HG03066 (cell line): ENCODE results near the gene VPS11.
A peak's percentile ranks its signal among the peaks of the same experiment; 100 is the strongest.
"Not testable (repeated sequence)": the region's sequence is repeated elsewhere in the genome, so short reads cannot be mapped to it uniquely, and the experiment has no call there.

ENCODE experiments used
- ATAC-seq: cut with Tn5 transposase; IDR thresholded peaks from one replicate; pipeline ENCODE4 v1.9.1; 2021; ENCODE audit warnings: low read depth; ENCODE audit not compliant: unreplicated experiment

VPS11 gene

DNA sequence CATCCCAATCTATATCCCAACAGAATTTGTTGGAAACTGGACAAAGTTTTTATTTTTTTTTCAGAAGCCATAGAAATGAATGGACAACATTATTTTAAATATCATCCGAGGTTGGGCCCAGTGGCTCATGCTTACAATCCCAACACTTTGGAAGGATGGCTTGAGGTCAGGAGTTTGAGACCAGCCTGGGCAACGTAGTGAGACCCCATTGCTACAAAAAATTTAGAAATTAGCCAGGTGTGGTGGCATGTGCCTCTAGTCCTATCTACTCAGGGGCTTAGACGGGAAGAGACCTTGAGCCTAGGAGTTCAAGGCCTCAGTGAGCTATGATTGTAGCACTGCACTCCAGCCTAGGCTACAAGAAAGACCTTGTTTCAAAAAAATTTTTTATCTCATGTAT, 32.8 kb upstream of the VPS11 start:
- ATAC-seq: no peak

GRCh38 chr11:119038884-119039283, 28.7 kb upstream of the VPS11 start:
- no peak for ATAC-seq

DNA sequence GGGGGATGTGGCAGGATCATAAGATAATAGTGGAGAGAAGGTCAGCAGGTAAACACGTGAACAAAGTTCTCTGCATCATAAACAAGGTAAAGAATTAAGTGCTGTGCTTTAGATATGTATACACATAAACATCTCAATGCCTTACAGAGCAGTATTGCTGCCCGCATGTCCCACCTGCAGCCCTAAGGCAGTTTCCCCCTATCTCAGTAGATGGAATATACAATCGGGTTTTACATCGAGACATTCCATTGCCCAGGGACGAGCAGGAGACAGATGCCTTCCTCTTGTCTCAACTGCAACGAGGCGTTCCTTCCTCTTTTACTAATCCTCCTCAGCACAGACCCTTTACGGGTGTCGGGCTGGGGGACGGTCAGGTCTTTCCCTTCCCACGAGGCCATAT, 28.1 kb upstream of the VPS11 start:
- ATAC-seq: not testable (repeated sequence)

DNA sequence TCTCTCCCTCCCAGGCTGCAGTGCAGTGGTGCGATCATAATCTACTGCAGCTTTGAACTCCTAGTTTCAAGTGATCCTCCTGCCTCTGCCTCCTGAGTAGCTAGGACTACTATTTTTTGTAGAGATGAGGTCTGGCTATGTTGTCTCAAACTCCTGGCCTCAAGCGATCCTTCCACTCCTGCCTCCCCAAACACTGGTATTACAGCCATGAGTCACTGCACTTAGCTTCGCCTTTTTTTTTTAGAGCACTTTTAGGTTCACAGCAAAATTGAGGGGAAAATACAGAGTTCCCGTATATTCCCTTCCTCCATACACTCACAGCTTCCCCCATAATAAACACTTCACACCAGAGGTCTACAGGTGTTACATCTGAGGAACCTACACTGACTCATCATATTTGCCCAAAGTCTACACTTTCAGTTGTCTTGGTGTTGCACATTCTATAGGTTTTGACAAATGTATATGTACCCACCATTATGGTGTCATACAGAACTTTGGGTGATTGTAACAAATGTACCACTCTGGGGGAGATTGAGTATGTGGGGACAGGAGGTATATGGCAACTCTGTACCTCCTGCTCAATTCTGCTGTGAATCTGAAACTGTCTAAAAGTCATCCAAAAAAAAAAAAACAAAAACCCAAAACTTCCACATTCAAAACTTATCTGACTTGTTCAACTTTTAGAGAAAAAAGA, 25.6 kb upstream of the VPS11 start:
- ATAC-seq: no peak

- no peak for ATAC-seq
These were observed 24.7 kb upstream of the VPS11 start for GRCh38 chr11:119042927-119043326.

DNA sequence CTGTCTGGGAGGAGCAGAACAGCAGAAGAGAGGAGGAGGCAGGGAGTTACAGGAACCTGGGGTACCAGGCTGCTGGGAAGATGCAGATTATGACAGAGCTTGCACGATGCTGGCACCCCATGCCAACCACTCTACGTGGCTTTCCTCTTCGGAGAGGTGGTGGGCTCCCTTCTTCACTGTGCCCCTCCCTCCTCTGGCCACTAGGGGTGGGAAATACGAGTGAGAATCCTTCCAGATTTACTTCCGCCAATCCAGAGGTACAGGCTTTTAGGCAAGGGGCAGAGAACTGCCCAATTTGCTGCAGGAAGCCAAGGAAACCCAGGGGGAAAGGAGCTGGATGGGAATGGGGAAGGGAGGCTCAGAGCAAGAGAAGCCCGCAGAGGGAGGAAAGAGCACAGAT, 22.9 kb upstream of the VPS11 start:
- no peak for ATAC-seq

- ATAC-seq: no peak
These were observed 21.1 kb upstream of the VPS11 start for GRCh38 chr11:119046489-119046888.

DNA sequence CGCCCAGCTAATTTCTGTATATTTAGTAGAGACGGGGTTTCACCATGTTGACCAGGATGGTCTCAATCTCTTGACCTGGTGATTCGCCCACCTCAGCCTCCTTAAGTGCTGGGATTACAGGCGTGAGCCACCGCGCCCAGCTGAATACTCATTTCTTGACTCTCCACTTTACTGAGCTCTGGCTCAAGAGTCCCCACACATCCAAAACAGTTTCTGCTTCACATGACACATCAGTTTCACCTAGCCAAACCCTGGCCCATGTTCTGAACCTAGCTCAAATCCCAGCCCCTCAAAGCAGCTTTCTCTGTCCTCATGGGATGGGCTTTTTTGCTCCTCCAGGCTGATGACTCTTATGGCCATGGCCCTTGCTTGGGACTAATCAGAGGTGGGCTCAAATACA, 20.4 kb upstream of the VPS11 start:
- no peak for ATAC-seq

DNA sequence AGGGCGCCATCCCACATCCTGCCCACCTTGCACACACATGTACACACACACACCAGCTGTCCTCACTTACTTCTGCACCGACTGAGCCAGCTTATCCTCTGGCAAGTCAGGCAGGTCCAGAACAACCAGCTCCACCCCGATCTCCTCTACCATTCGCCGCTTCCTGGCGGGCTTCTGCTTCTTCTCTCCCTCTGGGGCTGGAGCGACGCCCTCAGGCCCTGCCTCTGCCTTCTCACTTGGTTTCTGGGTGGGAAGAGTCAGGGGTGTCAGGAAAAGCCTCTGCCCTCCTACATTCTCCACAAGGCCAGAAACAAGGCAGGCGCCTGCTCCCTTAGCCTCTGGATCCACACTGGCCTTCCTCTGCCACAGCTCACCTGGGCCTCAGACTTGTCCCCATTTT, 19.0 kb upstream of the VPS11 start:
- no peak for ATAC-seq

DNA sequence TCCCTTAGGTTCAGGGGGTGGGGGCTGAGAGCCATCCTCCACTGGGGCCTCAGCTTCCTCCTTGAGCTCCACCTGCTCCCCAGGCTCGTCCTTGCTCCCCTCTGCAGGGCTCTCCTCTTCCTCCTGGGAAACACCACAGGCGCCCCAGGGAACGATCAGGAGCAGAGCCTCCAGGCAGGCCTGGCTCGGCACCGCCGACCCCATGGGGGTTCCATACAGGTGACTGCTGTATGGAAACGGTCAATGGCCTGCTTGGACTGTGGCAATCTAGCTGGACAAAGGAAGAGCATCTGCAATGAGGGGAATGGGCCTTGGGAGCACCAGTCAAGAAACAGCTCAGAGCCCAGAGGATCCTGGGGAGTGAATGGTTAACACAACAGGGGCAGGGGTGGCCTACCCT, 18.5 kb upstream of the VPS11 start:
- no peak for ATAC-seq

- no peak for ATAC-seq
These were observed 16.0 kb upstream of the VPS11 start for GRCh38 chr11:119051440-119052162.

- no peak for ATAC-seq
These were observed 15.3 kb upstream of the VPS11 start for GRCh38 chr11:119052163-119052814.

DNA sequence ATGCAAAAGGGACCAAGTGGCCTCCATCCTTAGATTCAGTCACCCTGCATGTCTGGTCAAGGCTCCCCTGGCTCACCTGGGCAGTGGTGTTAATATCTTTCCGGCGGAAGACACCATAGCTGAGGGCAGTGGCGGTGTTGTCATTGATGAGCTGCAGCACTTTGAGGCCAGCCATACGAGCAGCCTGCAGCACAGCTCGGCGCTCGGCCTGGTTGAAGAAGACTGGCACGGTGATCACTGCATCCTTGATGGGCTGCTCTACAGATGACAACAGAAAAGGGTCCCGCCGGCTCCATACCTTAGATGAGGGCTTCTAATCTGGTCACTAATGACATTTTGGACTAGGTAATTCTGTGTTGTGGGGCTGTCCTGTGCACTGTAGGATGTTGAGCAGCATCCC, 13.2 kb upstream of the VPS11 start:
- no peak for ATAC-seq

DNA sequence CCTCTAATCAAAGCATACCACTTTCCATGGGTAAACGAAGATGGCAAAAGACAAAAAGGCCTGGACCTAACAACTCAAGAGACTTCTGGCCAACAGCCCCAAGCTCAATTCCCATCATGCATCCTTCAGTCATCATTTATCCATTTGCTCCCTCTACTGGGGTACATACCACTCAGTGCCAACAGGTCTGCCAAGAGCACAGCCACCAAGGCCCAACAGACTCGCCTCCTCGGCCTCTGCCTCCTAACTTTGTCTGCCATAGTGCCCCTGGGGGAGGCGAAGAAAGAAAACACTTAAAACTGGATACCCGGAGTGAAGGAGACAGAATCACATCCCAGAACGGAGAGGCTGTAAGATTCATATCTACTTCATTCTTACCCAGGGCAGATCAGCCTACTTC, 11.7 kb upstream of the VPS11 start:
- no peak for ATAC-seq

GRCh38 chr11:119056421-119056999, 11.1 kb upstream of the VPS11 start:
- peak; percentile 13 for ATAC-seq

- ATAC-seq: peak; percentile 90
These were observed 10.4 kb upstream of the VPS11 start, which contains the start of gene HYOU1 for GRCh38 chr11:119057000-119057769. Gene HYOU1, minus strand, starts transcription at chr11:119057205. Its CDS starts 1,045 bp downstream, at chr11:119056160.

GRCh38 chr11:119059128-119059527, 8.5 kb upstream of the VPS11 start:
- ATAC-seq: not testable (repeated sequence)

DNA sequence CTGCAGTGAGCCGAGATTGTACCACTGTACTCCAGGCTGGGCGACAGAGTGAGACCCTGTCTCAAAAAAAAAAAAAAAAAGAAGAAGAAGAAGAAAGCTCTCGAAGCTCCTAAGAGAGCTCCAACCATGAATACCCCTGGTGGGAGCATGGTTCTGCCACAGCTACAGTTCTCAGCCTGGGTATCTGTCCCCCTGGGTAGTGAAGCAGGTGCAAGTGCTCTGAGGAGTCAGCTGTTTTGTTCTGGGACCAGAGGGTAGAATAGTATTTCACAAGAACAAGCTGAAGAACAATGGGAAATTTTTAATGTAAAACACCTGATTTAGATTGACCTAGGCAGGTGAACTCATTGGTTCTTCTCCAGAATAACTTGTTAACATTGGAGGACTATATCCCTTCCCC, 6.4 kb upstream of the VPS11 start:
- ATAC-seq: no peak

DNA sequence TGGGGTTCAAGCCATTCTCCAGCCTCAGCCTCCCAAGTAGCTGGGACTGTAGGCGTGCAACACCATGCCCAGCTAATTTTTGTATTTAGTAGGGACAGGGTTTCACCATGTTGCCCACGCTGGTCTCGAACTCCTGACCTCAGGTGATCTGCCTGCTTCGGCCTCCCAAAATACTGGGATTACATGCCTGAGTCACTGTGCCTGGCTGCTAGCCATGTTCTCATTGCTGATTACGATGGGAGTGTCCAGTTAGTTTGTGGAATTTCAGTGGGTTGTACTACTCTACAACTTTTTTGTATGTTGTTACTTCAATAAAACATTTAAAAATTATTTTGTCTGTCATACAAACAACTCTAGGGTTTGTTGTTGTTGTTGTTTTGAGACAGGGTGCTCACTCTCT, 4.8 kb upstream of the VPS11 start:
- no peak for ATAC-seq

- no peak for ATAC-seq
These were observed 2.2 kb upstream of the VPS11 start for GRCh38 chr11:119065369-119065768.

GRCh38 chr11:119077839-119078238, 10.2 kb downstream of the VPS11 start:
- ATAC-seq: no peak
